ENCODE results near the gene TXNRD3.
A peak's percentile ranks its signal among the peaks of the same experiment; 100 is the strongest.

The TXNRD3 gene

GRCh38 chr3:126671521-126671920 lies 16.6 kb upstream of the TXNRD3 start:
- DNase-seq = no peak

- no peak for DNase-seq
Observed at GRCh38 chr3:126668450-126669401, 13.8 kb upstream of the TXNRD3 start.

- DNase-seq = no peak
Observed at GRCh38 chr3:126667631-126668449, 12.9 kb upstream of the TXNRD3 start.

- no peak for DNase-seq
Observed at GRCh38 chr3:126666658-126667528, 12.0 kb upstream of the TXNRD3 start.

- DNase-seq = no peak
Observed at GRCh38 chr3:126665959-126666657, 11.2 kb upstream of the TXNRD3 start.

- DNase-seq = no peak
Observed at GRCh38 chr3:126665221-126665936, 10.5 kb upstream of the TXNRD3 start.

GRCh38 chr3:126664591-126665214 lies 9.8 kb upstream of the TXNRD3 start:
- DNase-seq = no peak

GRCh38 chr3:126663750-126664149 lies 8.8 kb upstream of the TXNRD3 start:
- no peak for DNase-seq

- DNase-seq = no peak
Observed at GRCh38 chr3:126663257-126663656, 8.3 kb upstream of the TXNRD3 start.

- no peak for DNase-seq
Observed at GRCh38 chr3:126661532-126662364, 6.8 kb upstream of the TXNRD3 start.

- peak; percentile 22 for DNase-seq
Observed at GRCh38 chr3:126659915-126660886, 5.3 kb upstream of the TXNRD3 start.

- DNase-seq = no peak
Observed at GRCh38 chr3:126658584-126658983, 3.7 kb upstream of the TXNRD3 start.

GRCh38 chr3:126657901-126658300 lies 3.0 kb upstream of the TXNRD3 start:
- no peak for DNase-seq

GRCh38 chr3:126656371-126657134 lies 1.6 kb upstream of the TXNRD3 start:
- no peak for DNase-seq

GRCh38 chr3:126655887-126656286 lies 963 bp upstream of the TXNRD3 start:
- DNase-seq = no peak

- DNase-seq = no peak
Observed at GRCh38 chr3:126649556-126650092, 5.3 kb downstream of the TXNRD3 start.

- DNase-seq = no peak
Observed at GRCh38 chr3:126646674-126647073, 8.2 kb downstream of the TXNRD3 start.

GRCh38 chr3:126644615-126645014 lies 10.3 kb downstream of the TXNRD3 start:
- DNase-seq = no peak
